ENCODE data around the gene FOXN3. TPM values are rescaled to one million over a fixed set of nuclear protein-coding genes. Genes with fewer than 3 reads are reported as not detected.

FOXN3 gene
- total and polyA plus RNA-seq, 2 experiments from 2014 or later: 98.9 to 167 TPM

DNA sequence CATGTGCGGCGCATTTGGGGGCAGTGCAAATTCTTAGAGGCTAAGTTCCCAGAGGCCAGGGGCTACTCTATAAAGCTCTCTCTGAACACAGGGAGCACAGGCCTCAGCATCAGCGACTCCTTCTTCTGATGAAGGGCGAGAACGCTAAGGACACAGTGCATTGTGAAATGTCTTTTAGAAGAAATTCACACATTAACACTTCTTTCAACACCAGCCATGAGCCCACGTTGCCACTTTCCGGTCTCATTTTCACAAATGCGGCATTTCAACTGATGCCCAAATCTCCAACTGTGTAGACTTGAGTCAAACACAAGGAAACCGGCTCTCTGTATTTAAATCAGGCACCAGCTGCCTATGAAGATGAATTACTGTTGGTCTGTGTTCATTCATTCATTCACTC lies 162.0 kb downstream of the FOXN3 start (continued):
- TF ChIP-seq STAT1 (IDR thresholded peaks at IDR 0.05; ENCODE audit: unreplicated experiment): no peak
- TF ChIP-seq REST (IDR thresholded peaks at IDR 0.05; ENCODE audit: unreplicated experiment): no peak
- TF ChIP-seq, protein P1, sequence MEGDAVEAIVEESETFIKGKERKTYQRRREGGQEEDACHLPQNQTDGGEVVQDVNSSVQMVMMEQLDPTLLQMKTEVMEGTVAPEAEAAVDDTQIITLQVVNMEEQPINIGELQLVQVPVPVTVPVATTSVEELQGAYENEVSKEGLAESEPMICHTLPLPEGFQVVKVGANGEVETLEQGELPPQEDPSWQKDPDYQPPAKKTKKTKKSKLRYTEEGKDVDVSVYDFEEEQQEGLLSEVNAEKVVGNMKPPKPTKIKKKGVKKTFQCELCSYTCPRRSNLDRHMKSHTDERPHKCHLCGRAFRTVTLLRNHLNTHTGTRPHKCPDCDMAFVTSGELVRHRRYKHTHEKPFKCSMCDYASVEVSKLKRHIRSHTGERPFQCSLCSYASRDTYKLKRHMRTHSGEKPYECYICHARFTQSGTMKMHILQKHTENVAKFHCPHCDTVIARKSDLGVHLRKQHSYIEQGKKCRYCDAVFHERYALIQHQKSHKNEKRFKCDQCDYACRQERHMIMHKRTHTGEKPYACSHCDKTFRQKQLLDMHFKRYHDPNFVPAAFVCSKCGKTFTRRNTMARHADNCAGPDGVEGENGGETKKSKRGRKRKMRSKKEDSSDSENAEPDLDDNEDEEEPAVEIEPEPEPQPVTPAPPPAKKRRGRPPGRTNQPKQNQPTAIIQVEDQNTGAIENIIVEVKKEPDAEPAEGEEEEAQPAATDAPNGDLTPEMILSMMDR (conservative IDR thresholded peaks at IDR 0.05; ENCODE audit: low read depth in 2 of 2): no peak

DNA sequence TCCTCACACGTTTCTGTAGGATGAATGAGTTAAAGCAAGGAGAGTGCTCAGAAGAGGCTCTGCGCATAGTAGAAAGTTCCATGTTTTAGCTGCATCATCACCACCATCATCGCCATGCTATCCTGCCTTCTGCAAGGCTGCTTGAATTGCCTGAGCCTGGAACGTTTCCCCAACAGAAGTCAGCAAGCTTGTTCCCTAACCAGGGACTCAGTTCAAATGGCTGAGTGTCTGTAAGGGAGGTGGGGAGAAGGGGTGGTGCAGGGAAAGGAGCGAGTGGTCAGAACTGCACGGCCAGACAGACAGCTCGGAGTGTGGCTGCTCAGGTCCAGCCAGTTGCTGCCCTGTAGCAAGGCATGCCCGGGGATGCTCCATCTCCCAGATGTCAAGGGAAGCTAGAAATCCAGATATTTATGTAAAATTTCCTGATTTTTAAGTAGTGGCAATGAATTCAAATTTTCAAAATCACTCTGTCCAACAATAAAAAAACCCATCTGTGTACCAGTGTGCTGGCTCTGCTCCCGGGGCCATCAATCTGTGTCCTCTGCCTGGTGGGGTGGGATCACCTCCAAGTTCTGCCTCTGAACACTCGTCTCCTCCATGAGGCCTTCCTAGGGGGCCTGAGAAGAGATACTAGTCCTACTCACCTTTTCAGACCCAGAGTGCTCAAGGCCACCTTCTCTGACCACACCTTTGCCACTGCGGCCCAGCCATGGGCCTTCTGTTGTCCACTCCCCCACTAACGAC lies 162.7 kb downstream of the FOXN3 start:
- H2AFZ ChIP-seq: no peak overlapping the region
- no peak for DNase-seq (ENCODE audit: low spot score)
- peak overlapping the region; percentile 32; the same call in 1 of the 2 replicates for H3K27ac ChIP-seq (ENCODE audit: low read depth)
- H3K4me1 ChIP-seq (ENCODE audit: insufficient read depth): peaks cover 19% of the 10 kb centered on the region
- no peak overlapping the region for H3K4me3 ChIP-seq
- no peak for ATAC-seq
- Mint-ChIP-seq H3K27ac (peak overlapping the region; percentile 58), H3K27me3 (ENCODE audit: insufficient read depth, low read depth, poor library complexity) (peaks cover 16% of the 10 kb centered on the region), H3K4me3 (no peak overlapping the region), H3K4me1 (peaks cover 47% of the 10 kb centered on the region), H3K9me3 (no peaks in the 10 kb centered on the region), H3K36me3 (ENCODE audit: low read depth) (peaks cover 59% of the 10 kb centered on the region)
- TF ChIP-seq POLR2AphosphoS5 (IDR thresholded peaks at IDR 0.05; ENCODE audit: low read depth) (0 out of 2 replicates have a peak, but pooled peaks have one; percentile 5), EZH2 (IDR thresholded peaks at IDR 0.05; ENCODE audit: low read depth, unreplicated experiment) (no peak)
- H3K27me3 ChIP-seq (ENCODE audit: insufficient read depth): no peaks in the 10 kb centered on the region
- 0 out of 2 replicates have a peak overlapping the region, but pooled peaks have one; percentile 1 for H3K4me2 ChIP-seq
- peaks cover 10% of the 10 kb centered on the region; the same call in 1 of the 2 replicates for H3K9me2 ChIP-seq (ENCODE audit: insufficient read depth)
- no peaks in the 10 kb centered on the region for H3K36me3 ChIP-seq (ENCODE audit: insufficient read depth)
- H4K20me1 ChIP-seq (replicated peaks; ENCODE audit: insufficient read depth): peaks cover 36% of the 10 kb centered on the region
- H3K79me2 ChIP-seq (replicated peaks; ENCODE audit: insufficient read depth): peaks cover 100% of the 10 kb centered on the region
- H3F3A ChIP-seq (replicated peaks; ENCODE audit: low read depth): 0 out of 2 replicates have a peak, but pooled peaks cover 4% of the 10 kb centered on the region

Data from GM23338 (cell line).